NAMALWA (cell line): ENCODE data around the gene ITGA7.

Source experiments
- DNase-seq: peaks from one replicate; pipeline ENCODE4 v3.0.0-alpha.2; 2015; ENCODE audit warnings: low spot score

ITGA7 gene

DNA sequence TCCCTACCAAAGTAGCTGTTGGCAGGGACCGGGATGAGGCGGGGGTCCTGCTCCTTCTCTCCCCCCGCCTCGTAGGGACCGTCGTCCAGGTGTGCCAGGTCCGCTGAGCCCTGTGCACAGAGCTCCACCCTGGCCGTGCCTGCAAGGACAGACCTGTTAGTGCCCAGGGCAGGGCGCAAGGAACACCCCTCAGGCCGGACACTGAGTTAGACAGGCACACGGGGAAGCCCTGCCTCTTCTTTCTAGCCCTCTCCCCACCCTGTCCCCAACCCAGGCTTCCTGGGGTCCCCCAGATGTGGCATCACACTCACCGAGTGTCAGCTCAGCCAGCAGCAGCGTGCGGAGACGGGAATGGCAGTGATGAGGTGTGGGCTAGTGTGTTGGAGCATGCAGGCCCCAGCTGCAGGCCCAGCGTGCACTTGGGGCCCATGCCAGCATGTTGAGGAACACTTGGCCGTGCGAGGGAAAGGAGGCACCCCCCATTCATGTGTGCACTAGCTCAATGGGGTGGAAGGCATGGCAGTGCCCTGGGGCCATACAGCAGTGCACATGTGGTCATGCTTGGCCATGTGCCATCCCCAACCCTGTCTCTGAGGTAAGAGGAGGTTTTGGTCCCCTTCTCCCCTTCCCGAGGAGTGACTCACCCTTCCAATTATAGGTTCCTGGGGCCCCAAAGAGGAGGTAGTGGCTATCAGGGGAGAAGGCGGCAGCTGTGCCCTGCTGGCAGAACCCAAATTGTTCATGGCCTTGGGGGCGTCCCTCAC lies 7.3 kb downstream of the ITGA7 start:
- no peak for DNase-seq

DNA sequence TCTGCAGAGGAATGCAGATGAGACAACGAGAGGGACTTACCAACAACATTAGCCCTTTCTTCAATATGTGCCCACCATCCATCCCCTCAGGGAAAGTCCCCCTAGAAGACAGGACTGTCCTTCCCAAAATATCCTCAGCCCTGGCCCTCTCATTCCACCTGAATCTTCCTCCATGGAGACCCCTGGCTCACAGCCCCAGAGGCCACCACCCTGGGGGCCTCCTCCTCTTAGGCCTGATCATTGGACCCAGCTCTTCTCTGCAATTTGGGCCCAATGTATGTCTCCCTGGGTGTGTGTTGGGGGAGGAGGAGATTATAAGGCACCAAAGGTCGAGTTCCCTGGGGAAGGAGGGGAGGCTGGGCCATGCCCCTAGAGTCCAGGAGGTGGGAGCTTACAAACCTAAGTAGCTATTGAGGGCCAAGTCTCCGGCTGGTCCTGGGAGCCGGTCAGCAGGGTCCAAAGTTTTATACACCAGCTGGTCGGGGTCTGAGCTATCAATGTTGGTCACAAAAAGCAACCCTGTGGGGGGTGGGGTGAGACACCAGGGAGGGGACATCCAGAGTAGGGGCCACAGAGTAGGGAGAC lies 8.1 kb downstream of the ITGA7 start:
- DNase-seq: no peak

DNA sequence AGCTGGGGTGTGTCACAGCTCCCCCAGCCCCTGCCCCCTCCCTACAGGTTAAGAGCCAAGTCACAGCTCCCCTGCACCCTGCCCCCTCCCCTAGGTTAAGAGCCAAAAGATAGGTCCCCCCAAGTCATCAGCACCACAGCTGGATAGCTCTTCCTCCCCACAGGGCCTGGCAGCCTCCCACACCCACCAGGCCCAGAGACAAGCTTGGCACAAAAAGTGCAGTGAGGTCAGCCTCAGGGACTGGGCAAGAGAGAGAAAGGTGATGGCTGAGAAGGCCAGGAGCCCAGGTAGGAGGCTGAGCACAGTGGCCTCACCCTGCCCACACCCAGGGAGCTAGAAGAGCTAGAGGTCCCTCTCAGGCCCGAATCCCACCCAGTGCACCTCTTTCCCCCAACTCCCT lies 8.7 kb downstream of the ITGA7 start:
- no peak for DNase-seq

DNA sequence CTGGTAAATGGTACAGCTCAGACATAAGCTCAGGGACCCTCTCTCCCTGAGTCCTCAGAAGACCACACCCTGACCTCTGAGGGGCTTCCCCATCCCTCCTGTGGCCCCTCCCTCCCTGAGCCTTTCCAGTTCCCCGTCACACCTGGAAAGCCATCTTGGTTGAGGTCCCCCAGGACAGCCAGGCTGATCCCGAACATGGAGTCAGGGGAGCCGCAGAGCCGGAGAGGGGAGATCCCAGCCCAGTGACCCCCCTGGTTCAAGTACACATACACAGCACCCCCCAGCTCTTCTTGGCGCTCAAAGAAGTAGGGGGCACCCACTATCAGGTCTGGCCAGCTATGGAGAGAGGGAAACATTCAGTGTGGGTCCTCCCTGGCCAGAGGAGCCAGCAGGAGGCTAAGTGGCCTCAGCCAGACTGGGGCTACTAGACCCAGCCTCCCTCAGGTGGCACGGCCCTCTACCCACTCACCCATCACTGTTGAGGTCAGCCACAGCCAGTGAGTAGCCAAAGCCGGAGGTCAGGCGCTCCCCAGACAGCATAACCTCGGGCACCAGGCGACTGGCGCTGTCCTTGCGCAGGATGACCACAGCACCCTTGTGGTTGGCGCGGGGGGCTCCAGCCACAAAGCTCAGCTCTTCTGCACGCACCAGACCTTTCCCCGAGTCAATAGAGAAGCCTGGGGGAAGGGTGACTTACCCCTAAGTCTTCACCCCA lies 9.3 kb downstream of the ITGA7 start:
- DNase-seq: no peak

DNA sequence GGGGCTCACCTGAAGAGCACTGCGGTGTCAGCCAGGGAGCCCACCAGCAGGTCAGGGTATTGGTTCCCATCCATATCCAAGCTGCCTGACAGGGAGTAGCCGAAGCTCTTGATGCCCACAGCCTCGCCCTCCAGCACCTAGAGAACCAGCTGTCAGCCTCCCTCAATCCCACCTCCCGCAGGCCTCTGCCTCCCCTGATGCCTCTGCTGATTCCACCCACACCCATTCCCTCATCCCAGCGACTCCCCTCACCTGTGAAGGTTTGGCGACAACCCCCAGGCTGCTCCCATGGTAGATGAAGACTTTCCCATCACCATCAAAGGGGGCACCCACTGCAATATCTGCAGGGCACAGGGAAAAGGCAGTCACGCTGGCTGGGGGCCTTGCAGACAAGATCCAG lies 10.0 kb downstream of the ITGA7 start:
- DNase-seq: no peak

DNA sequence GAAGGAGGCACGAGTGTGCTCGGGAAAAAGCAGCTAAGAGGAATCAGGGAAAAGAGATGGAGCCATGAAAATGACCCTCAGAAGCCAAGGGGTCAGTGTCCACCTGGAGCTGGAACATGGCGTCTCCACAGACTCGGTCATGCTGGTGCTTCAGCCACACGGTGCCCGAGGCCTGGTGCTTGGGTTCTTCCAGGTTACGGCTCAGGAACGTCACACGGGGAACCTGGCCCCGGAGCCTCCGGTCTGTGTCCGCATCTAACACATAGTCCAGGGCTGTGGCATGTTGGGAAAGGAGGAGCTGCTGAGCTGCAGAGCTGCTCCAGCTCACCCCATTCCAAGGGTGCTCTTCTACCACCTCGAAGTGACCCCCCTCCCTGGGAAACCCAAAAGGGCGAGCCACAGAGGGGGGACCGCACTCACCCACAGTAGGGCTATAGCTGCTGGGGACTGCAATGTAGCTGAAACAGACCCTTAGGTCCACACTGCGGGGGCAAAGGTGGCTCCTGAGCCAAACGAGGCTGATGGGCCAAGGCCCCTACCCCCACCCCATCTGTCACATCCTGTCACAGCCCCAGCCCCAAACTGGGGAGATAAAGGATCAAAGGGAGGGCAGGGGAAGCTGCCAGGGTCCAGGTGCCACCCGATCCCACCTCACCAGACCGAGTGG lies 10.8 kb downstream of the ITGA7 start:
- DNase-seq: no peak

DNA sequence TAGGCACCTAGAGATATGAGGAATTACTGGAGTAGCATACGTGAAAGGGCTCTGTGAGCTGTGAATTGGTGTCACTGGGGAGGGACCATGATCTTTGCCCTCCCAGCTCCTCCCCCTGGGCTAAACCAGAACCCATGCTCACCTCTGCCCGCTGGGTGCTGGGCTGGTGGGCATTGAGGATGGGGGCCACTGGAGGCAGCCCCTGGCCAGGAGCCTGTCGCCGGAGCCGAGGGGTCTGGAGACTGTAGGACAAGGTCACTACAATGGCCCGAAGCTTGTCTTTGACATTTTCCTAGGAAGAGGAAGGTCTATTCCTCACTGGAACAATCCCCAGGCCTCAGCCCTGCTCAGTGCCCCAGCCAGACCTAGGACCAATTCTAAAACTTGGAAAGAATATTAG lies 11.6 kb downstream of the ITGA7 start:
- DNase-seq: no peak

DNA sequence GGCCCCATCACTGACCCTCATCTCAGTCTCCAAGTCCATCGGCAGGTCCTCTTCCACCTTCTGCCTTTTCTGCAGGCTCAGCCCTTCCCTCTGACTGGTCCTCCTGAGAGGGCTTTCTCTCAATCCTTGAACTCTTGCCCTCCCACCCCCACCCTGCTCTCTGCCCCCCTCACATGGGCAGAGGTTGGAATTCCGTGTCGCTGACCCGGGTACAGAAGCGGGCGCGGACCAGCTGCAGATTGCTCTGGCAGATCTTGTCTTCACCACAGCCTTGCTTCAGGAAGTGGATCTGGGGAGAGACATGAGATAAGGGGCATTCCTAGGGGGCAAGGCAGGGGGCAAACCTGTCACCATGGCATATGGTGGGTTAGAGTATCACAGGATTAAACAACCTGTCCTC lies 12.4 kb downstream of the ITGA7 start:
- DNase-seq: no peak

DNA sequence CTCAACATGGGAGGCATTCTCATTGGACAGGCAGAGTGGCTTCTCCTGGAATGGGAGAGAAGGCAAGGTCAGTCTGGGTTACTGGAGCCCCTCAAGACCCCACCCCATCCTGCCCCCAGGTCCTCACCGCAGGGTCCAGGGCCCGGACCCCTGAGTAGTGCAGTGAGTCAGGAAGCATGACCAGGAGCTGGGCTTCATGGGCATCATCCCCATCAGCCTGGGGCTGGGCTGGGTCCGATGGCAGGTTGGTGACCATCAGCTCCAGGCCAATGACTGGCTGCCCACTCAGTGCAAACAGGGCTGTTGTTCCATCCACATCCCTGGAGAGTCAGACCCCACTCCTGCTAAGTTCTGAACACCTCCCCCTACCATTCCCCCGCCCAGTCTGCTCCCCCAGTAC lies 13.1 kb downstream of the ITGA7 start:
- DNase-seq: no peak

DNA sequence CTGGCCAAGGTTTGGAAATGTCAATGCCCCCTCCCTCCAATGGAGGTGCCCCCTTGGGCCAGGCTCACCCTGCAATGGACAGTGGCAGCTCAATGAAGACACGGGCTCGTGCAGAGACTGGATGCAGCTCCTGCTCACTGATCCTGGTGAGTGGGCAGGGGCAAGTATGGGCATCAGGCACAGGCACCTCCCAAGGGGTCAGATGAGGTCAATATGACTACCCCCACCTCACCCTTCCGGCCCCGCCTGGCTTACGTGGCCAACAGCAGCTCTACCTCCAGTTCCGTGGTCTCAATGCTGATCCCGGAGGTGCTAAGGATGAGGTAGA lies 13.6 kb downstream of the ITGA7 start:
- DNase-seq: no peak

DNA sequence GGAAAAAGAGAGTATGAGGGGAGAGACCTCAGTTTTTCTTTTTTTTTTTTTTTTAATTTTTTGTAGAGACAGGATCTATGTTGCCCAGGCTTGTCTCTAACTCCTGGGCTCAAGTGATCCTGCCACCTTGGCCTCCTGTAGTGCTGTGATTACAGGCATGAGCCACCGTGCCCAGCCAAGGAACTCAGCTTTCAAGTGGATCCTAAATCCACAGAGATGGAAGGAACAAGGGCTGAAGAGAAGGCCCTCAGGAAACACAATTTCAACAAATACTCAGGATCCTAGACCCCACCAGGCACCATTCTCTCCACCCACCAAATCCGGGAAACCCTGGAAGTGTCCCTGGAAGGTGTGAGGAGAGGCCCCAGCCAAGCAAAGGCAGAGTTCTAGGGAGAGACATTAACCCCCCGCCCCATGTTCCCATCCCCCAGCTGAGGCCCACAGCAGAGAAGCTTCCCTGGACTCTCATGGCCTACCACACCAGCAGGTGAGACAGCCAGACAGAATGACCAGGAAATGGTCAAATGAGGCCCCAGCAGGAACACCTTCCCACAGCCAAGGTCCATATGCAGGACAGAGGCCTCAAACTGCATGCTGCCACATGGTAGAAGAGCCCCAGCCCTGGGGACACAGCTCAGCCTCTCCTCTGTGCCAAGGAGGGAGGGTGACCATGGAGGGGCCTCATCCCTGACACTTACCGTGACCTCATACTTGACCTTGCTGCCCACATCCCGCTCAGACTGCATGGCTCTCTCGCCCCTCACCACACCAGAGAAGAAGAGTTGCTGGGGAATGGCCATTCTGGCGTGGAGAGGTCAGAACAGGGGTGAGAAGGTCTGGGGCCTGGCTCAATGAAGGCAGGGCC lies 14.1 kb downstream of the ITGA7 start:
- DNase-seq: no peak

DNA sequence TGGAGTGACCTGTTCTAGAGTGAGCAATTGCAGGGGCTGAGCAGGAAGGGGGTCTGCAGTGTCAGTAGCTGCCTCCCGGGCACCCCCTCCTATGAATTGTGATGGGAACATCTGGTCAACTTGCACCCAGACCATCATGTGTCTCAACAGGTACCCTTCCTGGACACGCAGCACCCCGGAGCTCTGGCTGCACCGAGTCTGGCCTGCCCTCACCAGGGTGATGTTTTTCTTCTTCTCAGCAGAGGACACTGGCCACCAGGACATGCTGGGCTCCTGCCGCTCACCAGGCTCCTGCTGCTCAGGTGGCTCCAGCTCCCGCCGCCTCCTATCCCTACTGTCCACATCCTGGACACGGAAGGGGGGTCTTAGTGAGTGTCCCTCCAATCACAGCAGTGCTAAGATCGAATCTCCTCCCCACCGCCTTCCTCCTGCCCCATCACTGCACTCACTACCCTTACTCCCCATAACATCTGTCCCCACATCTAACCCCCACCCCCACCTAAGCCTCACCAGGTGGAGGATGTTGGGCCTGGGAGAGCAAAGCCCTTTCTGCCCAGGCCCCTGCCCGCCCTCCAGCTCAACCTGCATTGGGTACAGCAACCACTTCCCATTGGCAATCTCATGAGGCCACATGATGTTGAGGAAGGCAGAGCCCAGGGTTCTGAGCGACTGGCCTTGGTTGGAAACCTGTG lies 14.9 kb downstream of the ITGA7 start:
- DNase-seq: no peak

DNA sequence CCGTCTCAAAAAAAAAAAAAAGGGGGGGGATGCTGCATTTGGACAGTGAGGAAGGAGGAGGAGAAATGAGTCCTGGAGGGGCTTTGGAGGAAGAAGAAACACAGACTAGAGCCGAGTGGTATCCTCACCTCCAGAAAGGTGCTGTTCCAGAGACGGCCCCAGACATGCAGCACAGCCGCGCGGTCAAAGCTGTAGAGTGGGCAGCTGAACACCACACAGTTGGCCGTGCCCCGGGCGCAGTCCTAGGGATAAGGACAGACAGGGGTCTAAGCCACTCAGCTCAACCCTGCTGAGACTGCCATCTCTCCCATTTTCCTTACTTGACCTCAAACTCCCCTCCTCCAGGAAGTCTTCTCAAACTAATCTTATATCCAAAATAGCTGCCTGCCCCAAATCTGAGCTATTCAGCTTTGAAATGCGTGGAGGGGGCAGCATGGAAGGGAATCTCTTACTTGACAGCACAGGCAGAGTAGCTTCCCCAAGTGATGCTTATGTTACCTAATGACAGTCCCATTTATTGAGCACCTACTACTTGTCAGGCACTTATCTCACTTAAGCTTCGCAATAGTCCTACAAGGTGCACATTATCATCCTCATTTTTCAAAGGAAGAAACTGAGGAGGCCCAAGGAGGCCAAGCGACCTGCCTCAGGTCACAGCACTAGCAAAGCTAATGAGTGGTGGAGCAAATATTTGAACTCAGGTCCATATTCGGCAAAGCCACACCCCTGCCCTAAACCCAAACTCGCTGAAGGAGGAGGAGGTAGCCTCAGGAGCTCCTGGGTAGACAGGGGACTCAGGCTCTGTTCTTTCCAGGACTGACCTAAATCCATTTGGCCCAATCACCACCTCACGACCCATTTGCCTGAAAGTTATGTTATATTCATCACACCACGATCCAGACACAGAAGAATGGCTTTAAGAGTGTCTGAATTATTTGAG lies 18.7 kb downstream of the ITGA7 start:
- DNase-seq: no peak

DNA sequence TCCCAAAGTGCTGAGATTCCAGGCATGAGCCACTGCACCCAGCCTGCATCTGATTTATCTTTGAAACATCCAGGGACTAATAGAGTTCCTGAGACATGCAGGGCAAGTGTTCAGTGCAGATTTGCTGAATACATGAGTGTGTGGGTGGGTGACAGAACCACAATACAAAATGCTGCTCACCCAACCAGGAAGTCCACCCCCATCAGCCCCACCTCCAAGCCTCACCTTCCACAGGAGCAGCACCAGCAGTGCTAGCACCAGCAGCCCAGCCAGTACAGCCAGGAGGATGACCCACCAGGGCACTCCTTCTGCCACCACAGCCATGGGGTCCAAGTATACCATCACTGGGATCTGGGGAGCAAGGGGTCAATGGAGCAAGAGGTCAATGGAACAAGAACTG lies 20.0 kb downstream of the ITGA7 start:
- no peak for DNase-seq

DNA sequence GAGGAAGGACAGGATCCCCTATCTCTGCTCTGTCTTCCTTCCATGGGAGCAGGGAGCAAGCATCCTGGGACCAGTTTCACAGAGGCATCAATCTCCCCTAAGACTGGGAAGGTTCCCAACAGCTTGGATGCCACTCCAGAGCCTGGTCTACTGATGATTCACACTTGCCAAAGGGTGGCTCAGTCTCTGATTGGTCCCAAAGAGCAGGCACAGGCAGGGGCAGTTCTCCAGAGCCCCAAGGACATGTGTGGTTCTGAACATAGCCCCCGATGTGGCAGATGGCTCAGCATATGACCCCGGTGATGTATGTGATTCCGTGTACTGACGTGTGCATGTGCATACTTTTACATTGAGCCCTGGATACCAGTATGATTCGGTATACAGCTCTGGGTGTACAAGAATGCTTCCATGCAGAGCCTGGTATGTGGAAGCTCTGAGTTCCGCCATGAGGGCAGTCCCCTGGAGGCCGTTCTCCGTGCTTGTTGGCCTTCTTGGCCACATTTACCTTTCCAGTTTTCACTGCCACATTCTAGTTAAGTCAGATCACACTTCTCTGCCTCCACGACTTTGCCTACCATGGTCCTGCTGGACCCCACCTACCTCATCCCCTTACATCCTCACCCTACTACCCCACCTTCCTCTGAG lies 21.2 kb downstream of the ITGA7 start:
- DNase-seq: no peak

DNA sequence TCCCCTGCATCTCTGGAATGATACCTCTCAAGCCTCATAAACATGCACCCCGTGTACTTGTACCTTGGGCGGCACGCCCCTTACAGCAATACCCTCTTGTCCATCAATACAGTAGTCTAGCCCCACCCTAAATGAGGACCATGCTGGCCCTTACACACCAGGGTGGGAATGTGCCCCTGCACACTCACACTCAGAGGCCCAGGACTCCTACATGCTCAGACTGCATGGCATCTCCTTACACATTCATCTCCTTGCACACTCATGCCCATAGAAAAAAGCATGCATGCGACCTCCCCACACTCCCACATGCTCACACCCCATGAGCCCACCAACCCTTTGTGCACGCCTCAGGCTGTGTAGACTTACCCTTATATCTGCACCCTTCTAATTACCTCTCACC lies 22.0 kb downstream of the ITGA7 start:
- no peak for DNase-seq

DNA sequence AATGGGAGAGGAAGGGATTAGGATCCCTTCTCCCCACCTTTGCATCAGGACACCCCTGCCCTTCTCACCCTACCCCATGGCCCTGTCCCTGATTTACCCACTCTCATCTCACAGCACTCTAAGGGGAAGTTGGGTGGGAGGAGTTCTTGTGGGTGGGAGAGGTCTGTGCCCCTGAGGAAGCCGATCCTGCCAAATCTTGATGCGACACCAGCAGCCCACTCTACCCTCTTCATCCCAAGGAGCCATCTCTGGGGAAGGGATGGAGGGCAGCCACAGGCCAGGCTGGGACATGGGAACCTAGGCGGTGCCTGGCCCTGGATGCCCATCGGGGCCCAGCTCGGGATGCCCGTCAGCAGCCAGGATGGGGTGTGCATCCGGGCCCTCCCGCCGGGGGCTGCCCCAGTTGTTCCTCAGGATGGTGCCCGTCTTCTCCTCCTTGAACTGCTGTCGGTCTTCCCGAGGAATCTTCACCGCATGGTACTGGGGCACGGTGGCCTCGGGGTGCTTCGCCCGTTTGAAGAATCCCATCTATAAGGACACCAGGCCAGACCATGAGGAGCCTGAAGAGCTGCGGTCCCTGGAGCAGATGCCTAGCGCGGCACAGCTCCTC lies 22.8 kb downstream of the ITGA7 start:
- no peak for DNase-seq

DNA sequence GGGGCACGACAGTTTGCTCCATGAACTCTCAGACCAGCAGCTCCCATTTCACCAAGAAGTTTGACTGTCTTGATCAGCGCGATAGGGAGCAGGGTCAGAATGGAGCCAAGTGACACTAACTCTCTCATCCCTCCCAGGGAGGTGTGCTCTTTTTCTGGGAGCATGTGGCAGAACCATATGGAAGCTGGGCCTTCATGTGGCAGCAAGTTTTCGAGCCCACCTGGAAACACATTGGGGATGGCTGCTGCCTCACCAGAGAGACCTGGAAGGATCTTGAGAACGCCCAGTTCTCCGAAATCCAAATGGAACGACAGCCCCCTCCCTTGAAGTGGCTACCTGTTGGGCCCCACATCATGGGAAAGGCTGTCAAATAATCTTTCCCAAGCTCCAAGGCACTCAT lies 24.0 kb downstream of the ITGA7 start:
- DNase-seq: no peak

DNA sequence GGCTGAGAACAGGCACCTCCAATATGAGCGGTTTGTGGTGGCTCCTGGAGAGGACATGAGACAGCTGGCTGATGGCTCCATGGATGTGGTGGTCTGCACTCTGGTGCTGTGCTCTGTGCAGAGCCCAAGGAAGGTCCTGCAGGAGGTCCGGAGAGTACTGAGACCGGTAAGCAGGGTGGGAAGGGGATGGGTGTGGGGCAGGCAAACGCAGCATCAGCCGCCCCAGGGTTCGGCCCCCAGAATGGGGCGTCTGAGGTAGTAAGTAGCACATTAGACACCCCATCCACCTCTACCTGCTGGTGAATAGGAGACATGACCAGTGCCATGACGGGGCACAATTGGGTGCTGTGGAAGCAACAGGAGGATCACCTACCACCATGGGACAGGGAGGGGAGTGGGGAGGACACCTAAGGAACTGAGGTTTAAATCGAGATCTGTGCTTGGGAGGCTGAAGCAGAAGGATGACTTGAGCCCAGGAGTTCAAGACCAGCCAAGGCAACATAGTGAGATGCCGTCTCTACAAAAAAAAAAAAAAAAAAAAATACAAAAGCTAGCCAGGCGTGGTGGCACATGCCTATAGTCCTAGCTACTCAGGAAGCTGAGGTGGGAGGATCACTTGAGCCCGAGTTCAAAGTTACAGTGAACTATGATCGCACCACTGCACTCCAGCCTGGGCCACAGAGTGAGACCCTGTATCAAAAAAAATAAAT lies 25.5 kb downstream of the ITGA7 start:
- DNase-seq: no peak
